Endothelial cell of umbilical vein (primary cell): ENCODE data around the gene RANBP3. TPM values are rescaled to one million over a fixed set of nuclear protein-coding genes. Genes with fewer than 3 reads are reported as not detected.

ENCODE experiments used
- BruUV-seq: library from RNA; stranded (reverse); fragments of 400-500 nt; replicated peaks from 2 replicates; lab custom pipeline; 2021; lab: Mats Ljungman, UMichigan
- CTCF ChIA-PET: fragments of 300-600, 350-600 bp; sonication (Branson Sonifier 250); formaldehyde crosslinking; loops from one replicate; lab custom pipeline; 2021; ENCODE audit warnings: antibody characterized with exemption, inconsistent platforms; lab: Charles Lee
- POLR2A ChIA-PET: fragments of 300-600, 350-600 bp; sonication (Branson Sonifier 250); formaldehyde crosslinking; loops from one replicate; lab custom pipeline; 2021; ENCODE audit warnings: antibody characterized with exemption, inconsistent platforms; lab: Charles Lee
- DNase-seq: peaks from one replicate; pipeline ENCODE4 v3.0.0-alpha.2; 2011; ENCODE audit warnings: low read depth, low spot score
- FAIRE-seq: peaks from 2 replicates; lab custom pipeline; 2011; peaks lifted over from hg19 to GRCh38; lab: Jason Lieb, UNC
- H2AFZ ChIP-seq: 2 replicates; pipeline ENCODE4 v1.6.0; 2012; ENCODE audit warnings: low read depth, low read length, control low read depth, inconsistent platforms
- H3K27ac ChIP-seq: 2 replicates; pipeline ENCODE4 v1.5.1; 2011; ENCODE audit warnings: low read depth, mild to moderate bottlenecking, control low read depth, low read length, moderate library complexity; ENCODE audit not compliant: insufficient read depth
- H3K27me3 ChIP-seq, 2 experiments: 2 replicates each; pipeline versions ENCODE4 v1.6.0 to v1.6.1; 2011; ENCODE audit warnings: low read length in 2 of 2, mixed read lengths in 1 of 2; ENCODE audit not compliant: control insufficient read depth in 2 of 2, insufficient read depth in 2 of 2
- H3K36me3 ChIP-seq, 2 experiments: 2 replicates in 1 of 2; 3 replicates in 1 of 2; pipeline ENCODE4 v1.5.1; 2011; ENCODE audit warnings: low read length in 2 of 2, mild to moderate bottlenecking in 1 of 2, moderate library complexity in 1 of 2; ENCODE audit not compliant: control insufficient read depth in 2 of 2, insufficient read depth in 2 of 2; ENCODE audit errors: extremely low read depth in 1 of 2
- H3K4me1 ChIP-seq: 3 replicates; pipeline ENCODE4 v1.5.1; 2011; ENCODE audit warnings: mild to moderate bottlenecking, low read length; ENCODE audit not compliant: control insufficient read depth, insufficient read depth; ENCODE audit errors: extremely low read depth
- H3K4me2 ChIP-seq: 2 replicates; pipeline ENCODE4 v1.6.1; 2011; ENCODE audit warnings: low read length, control low read depth, mixed read lengths; ENCODE audit not compliant: insufficient read depth
- H3K4me3 ChIP-seq, 3 experiments: fragments of 200-600 bp in 1 of 3; sonication (generic), shearing (Covaris generic) in 1 of 3; replicated peaks in 1 of 3; 2 replicates each; pipeline ENCODE4 v1.5.1; 2011 to 2016; ENCODE audit warnings: control low read depth in 3 of 3, low read length in 3 of 3, mild to moderate bottlenecking in 2 of 3, inconsistent platforms in 1 of 3, low read depth in 1 of 3, moderate library complexity in 1 of 3; ENCODE audit not compliant: insufficient read depth in 1 of 3
- H3K79me2 ChIP-seq: 2 replicates; pipeline ENCODE4 v1.6.0; 2012; ENCODE audit warnings: low read length, inconsistent platforms; ENCODE audit not compliant: control insufficient read depth, insufficient read depth
- H3K9ac ChIP-seq: replicated peaks from 2 replicates; pipeline ENCODE3; 2011; ENCODE audit warnings: low read length, control low read depth; ENCODE audit not compliant: insufficient read depth; ENCODE audit errors: extremely low read depth
- H3K9me1 ChIP-seq: replicated peaks from 3 replicates; pipeline ENCODE4 v1.6.0; 2011; ENCODE audit warnings: mild to moderate bottlenecking, low read length; ENCODE audit not compliant: control insufficient read depth, insufficient read depth; ENCODE audit errors: extremely low read depth
- H3K9me3 ChIP-seq: replicated peaks from 2 replicates; pipeline ENCODE4 v1.5.1; 2012; ENCODE audit warnings: low read length, inconsistent platforms; ENCODE audit not compliant: control insufficient read depth, insufficient read depth
- H4K20me1 ChIP-seq: replicated peaks from 2 replicates; pipeline ENCODE3; 2011; ENCODE audit warnings: mild to moderate bottlenecking, low read length; ENCODE audit not compliant: control insufficient read depth, insufficient read depth; ENCODE audit errors: extremely low read depth
- FOS ChIP-seq: IDR thresholded peaks from 2 replicates; pipeline ENCODE4 v1.6.1; 2011; ENCODE audit warnings: mild to moderate bottlenecking, low read length, moderate library complexity, borderline replicate concordance; ENCODE audit not compliant: insufficient read depth
- GATA2 ChIP-seq: IDR thresholded peaks from 2 replicates; pipeline ENCODE4 v1.7.0; 2011; ENCODE audit warnings: low read depth, mild to moderate bottlenecking, moderate library complexity, mixed read lengths, low read length; ENCODE audit not compliant: insufficient read length, insufficient read depth
- POLR2AphosphoS5 ChIP-seq: IDR thresholded peaks from 2 replicates; pipeline ENCODE4 v1.6.1; 2012; ENCODE audit warnings: low read depth, mild to moderate bottlenecking, control low read depth, low read length, moderate library complexity; ENCODE audit not compliant: insufficient read depth
- dilution Hi-C: fragments of 300-500 bp; cut with MboI; formaldehyde crosslinking; loops from one replicate; pipeline ENCODE4 v1.15.0; 2019; ENCODE audit warnings: low sequenced_read_pairs; ENCODE audit not compliant: extremely low pct_ligation_motif_present
- intact Hi-C: fragments of 100-400 bp; cut with micrococcal nuclease; formaldehyde crosslinking; loops from one replicate; pipeline ENCODE4 v1.10.0; 2022
- polyA plus RNA-seq, 4 experiments: library from polyadenylated mRNA; depleted of rRNA in 3 of 4; stranded (reverse) in 3 of 4; unstranded in 1 of 4; fragments of >200 nt; gene quantifications; 2 replicates each; pipeline versions ENCODE4 v1.2.1 to v1.2.3, GENCODE V29; 2011 to 2012; ENCODE audit warnings: missing spikeins in 1 of 4
- total RNA-seq: library from RNA; stranded (reverse); gene quantifications from 2 replicates; pipeline ENCODE4 v1.2.3, GENCODE V29; 2021
- TF ChIP-seq, protein P1 (sequence below), 2 donors: IDR thresholded peaks; 1 replicate in 1 of 2; 2 replicates in 1 of 2; pipeline ENCODE4 v1.5.1; 2011; ENCODE audit warnings: low read length in 2 of 2, mild to moderate bottlenecking in 2 of 2, moderate library complexity in 2 of 2, control low read depth in 1 of 2, inconsistent platforms in 1 of 2, low read depth in 1 of 2; ENCODE audit not compliant: insufficient read depth in 1 of 2; ENCODE audit errors: extremely low read depth in 1 of 2

RANBP3 gene
- total and polyA plus RNA-seq, 2 donors (not counting 3 experiments of a cell fraction or from before 2014, with no cell fraction given): 72.3 to 85.3 TPM

DNA sequence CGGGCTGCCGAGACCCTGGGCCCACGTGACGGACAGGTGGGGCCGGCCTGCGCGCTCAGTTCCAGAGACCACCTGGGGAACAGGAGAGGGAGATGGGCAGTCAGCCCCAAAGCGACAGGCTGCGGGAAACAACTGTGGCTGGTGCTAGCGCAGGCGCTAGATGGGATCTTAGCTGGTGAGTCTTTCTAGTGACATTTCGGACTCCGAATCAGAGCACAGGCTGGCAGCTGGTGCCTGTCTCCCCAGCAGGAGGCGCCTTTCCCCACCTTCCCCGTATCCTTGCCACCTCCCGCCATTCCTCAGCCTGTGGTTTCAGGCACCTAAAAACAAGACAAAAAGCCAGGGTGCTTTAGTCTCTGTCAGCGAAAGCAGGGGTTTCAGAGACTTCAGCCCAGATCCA, 19.4 kb upstream of the RANBP3 start:
- intact Hi-C loops: no loop called here
- no peak overlapping the region for H3K9ac ChIP-seq
- DNase-seq (no peak), FAIRE-seq (no peak)
- no peak for TF ChIP-seq POLR2AphosphoS5
- TF ChIP-seq, protein P1, sequence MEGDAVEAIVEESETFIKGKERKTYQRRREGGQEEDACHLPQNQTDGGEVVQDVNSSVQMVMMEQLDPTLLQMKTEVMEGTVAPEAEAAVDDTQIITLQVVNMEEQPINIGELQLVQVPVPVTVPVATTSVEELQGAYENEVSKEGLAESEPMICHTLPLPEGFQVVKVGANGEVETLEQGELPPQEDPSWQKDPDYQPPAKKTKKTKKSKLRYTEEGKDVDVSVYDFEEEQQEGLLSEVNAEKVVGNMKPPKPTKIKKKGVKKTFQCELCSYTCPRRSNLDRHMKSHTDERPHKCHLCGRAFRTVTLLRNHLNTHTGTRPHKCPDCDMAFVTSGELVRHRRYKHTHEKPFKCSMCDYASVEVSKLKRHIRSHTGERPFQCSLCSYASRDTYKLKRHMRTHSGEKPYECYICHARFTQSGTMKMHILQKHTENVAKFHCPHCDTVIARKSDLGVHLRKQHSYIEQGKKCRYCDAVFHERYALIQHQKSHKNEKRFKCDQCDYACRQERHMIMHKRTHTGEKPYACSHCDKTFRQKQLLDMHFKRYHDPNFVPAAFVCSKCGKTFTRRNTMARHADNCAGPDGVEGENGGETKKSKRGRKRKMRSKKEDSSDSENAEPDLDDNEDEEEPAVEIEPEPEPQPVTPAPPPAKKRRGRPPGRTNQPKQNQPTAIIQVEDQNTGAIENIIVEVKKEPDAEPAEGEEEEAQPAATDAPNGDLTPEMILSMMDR (IDR thresholded peaks at IDR 0.05; ENCODE audit: extremely low read depth in 1 of 2, insufficient read depth in 1 of 2, low read depth in 1 of 2, low read length in 2 of 2): peak in 1 of 2 donors; percentile 21
- H3K4me2 ChIP-seq: no peak overlapping the region
- H3K9me3 ChIP-seq: no peaks in the 10 kb centered on the region
- no peaks in the 10 kb centered on the region for H3K27me3 ChIP-seq
- H2AFZ ChIP-seq: no peak overlapping the region
- no peaks in the 10 kb centered on the region for H3K79me2 ChIP-seq
- H3K9me1 ChIP-seq: no peaks in the 10 kb centered on the region
- BruUV-seq: no TSS peak
- H4K20me1 ChIP-seq: no peaks in the 10 kb centered on the region
- no peak overlapping the region for H3K4me3 ChIP-seq
- H3K27ac ChIP-seq: no peak overlapping the region
- H3K4me1 ChIP-seq: peaks cover 15% of the 10 kb centered on the region
- dilution Hi-C loops: no loop called here
- peaks cover under 1 to 13% of the 10 kb centered on the region in 2 experiments for H3K36me3 ChIP-seq
- POLR2A ChIA-PET: no interaction called here
- CTCF ChIA-PET: interaction anchor here (1.6 to 3.6 kb wide), 2 partner anchors 10 to 25 kb away, joined by 6 to 20 read pairs; no protein-coding TSS in a partner anchor

DNA sequence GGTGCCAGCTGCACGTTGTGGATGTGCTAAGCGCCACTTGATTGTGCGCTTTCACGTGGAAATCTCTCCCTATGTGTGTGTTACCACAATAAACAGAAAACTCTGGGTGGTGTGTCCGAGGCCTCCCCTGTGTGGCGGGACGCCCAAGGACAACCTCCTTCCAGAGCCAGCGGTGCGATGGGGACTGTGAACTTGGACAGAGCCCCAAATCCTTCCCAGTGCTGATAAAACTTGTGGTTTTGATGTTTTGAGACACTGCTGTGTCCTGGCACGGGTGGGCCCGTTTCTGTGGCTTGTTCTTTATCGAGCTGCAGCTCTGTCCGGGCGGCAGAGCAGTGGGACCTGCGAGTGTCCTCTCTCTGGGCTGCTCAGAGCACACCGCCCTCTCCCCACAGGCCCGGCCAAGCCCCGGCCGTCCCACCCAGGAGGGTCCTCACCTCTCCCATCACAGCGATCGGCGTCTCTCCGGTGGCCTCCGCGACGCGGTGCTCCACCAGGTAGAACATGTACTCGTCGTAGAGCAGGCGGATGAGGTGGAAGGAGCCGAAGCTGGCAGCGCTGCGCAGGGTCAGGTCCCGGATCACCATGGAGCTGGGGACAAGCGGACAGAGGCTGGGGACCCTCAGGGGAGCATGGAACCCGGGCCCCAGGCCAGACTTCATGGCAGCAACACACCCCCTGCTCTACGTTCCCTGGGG, 18.8 kb upstream of the RANBP3 start:
- H3K79me2 ChIP-seq: no peaks in the 10 kb centered on the region
- intact Hi-C loops (no loop called here), dilution Hi-C loops (no loop called here)
- no peak overlapping the region for H3K9ac ChIP-seq
- H3K4me2 ChIP-seq: no peak overlapping the region
- no peak overlapping the region for H3K27ac ChIP-seq
- FAIRE-seq: no peak
- peaks cover 15% of the 10 kb centered on the region for H3K4me1 ChIP-seq
- TF ChIP-seq FOS (no peak), POLR2AphosphoS5 (no peak), GATA2 (no peak)
- TF ChIP-seq, protein P1 (IDR thresholded peaks at IDR 0.05; ENCODE audit: extremely low read depth in 1 of 2, insufficient read depth in 1 of 2, low read depth in 1 of 2, low read length in 2 of 2): no peak
- no peak overlapping the region for H2AFZ ChIP-seq
- H3K4me3 ChIP-seq: no peak overlapping the region
- H3K9me1 ChIP-seq: no peaks in the 10 kb centered on the region
- no peak for DNase-seq
- peaks cover 0 to 12% of the 10 kb centered on the region in 2 experiments for H3K36me3 ChIP-seq
- no peaks in the 10 kb centered on the region for H4K20me1 ChIP-seq
- H3K9me3 ChIP-seq: no peaks in the 10 kb centered on the region
- CTCF ChIA-PET: interaction anchor here (1.6 to 3.6 kb wide), 2 partner anchors 9 to 26 kb away, joined by 6 to 20 read pairs; no protein-coding TSS in a partner anchor
- no peaks in the 10 kb centered on the region for H3K27me3 ChIP-seq
- POLR2A ChIA-PET: no interaction called here
- no TSS peak for BruUV-seq
